ENCODE results near the gene SLC39A11.

GRCh38 chr17:73064084-73064938 lies 28.2 kb downstream of the SLC39A11 start:
- TF ChIP-seq EZH2 (IDR thresholded peaks at IDR 0.05; ENCODE audit: borderline replicate concordance, low read length), result no peak
- TF ChIP-seq CTCF (conservative IDR thresholded peaks at IDR 0.05 in 1 of 2, IDR thresholded peaks at IDR 0.05 in 1 of 2; ENCODE audit: extremely low read depth in 1 of 2, insufficient read depth in 1 of 2, low read depth in 1 of 2, low read length in 2 of 2), result no peak
